OCI-LY1 (cell line): Measurements from ENCODE around the gene XKR8.

Source experiments
- EZH2 ChIP-seq: fragments of 200-600 bp; sonication (generic), shearing (Covaris generic); IDR thresholded peaks from 2 replicates; pipeline ENCODE4 v1.8.0; 2017; ENCODE audit warnings: borderline replicate concordance, mixed run types, mild to moderate bottlenecking, antibody characterized with exemption, low read length, moderate library complexity, mixed read lengths
- TF ChIP-seq, protein P1 (sequence below): fragments of 200-600 bp; sonication (generic), shearing (Covaris generic); IDR thresholded peaks from 2 replicates; pipeline ENCODE4 v1.5.1; 2017; ENCODE audit warnings: mild to moderate bottlenecking, antibody characterized with exemption, low read length, moderate library complexity, mixed read lengths

DNA sequence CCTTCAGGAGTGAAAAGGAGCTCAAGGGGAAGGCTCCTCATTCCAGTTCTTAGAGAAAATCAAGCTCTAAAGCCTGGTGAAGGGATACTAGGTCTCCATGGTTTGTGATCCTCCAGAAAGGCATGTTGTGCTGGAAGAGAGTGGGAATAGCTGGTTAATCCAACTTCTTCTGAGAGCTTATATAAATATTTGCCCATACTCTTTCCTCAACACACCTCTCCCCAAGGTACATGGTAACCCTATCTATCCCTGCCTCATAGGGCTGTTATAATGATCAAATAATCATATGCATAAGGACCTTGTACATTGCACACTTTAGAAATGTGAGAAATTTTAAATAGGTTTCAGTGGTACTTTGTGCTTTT, 14.6 kb downstream of the XKR8 start:
- TF ChIP-seq EZH2: no peak
- TF ChIP-seq, protein P1, sequence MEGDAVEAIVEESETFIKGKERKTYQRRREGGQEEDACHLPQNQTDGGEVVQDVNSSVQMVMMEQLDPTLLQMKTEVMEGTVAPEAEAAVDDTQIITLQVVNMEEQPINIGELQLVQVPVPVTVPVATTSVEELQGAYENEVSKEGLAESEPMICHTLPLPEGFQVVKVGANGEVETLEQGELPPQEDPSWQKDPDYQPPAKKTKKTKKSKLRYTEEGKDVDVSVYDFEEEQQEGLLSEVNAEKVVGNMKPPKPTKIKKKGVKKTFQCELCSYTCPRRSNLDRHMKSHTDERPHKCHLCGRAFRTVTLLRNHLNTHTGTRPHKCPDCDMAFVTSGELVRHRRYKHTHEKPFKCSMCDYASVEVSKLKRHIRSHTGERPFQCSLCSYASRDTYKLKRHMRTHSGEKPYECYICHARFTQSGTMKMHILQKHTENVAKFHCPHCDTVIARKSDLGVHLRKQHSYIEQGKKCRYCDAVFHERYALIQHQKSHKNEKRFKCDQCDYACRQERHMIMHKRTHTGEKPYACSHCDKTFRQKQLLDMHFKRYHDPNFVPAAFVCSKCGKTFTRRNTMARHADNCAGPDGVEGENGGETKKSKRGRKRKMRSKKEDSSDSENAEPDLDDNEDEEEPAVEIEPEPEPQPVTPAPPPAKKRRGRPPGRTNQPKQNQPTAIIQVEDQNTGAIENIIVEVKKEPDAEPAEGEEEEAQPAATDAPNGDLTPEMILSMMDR: no peak
